ENCODE measurements around the gene CDH22. TPM values are rescaled to one million over a fixed set of nuclear protein-coding genes. Genes with fewer than 3 reads are reported as not detected.

CDH22 gene
- total RNA-seq, 1 donor from 2014 or later: not detected

DNA sequence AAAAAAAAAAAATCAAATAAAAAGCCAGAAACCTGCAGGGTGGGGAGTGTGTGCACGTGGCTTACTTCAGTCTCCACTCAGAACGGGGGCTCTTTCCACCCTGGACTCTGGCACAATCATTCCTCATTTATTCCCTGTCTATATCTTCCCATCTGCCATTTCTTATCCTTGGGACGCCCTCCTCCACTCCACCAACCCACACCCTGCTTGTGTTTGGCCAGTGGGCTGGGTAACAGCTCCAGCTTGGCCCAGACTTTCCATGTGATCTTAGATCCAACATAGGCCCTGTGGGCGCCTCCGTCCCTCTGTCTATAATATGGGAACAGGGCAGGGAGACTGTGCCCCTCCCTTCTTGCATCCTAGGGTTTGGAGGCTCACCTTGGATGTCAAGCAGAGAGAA is 122.1 kb downstream of the CDH22 start:
- H3K27me3 ChIP-seq: no peaks in the 10 kb centered on the region
- intact Hi-C loops (cut with DNase I): no loop called here
- no peak overlapping the region for H3K4me3 ChIP-seq
- no peak overlapping the region for H3K27ac ChIP-seq
- DNase-seq (ENCODE audit: low spot score in 2 of 2): no peak
- no peaks in the 10 kb centered on the region for H3K36me3 ChIP-seq
- TF ChIP-seq, protein P1, sequence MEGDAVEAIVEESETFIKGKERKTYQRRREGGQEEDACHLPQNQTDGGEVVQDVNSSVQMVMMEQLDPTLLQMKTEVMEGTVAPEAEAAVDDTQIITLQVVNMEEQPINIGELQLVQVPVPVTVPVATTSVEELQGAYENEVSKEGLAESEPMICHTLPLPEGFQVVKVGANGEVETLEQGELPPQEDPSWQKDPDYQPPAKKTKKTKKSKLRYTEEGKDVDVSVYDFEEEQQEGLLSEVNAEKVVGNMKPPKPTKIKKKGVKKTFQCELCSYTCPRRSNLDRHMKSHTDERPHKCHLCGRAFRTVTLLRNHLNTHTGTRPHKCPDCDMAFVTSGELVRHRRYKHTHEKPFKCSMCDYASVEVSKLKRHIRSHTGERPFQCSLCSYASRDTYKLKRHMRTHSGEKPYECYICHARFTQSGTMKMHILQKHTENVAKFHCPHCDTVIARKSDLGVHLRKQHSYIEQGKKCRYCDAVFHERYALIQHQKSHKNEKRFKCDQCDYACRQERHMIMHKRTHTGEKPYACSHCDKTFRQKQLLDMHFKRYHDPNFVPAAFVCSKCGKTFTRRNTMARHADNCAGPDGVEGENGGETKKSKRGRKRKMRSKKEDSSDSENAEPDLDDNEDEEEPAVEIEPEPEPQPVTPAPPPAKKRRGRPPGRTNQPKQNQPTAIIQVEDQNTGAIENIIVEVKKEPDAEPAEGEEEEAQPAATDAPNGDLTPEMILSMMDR (IDR thresholded peaks at IDR 0.05): no peak
- H3K4me1 ChIP-seq: no peaks in the 10 kb centered on the region
- H3K9me3 ChIP-seq: no peaks in the 10 kb centered on the region

DNA sequence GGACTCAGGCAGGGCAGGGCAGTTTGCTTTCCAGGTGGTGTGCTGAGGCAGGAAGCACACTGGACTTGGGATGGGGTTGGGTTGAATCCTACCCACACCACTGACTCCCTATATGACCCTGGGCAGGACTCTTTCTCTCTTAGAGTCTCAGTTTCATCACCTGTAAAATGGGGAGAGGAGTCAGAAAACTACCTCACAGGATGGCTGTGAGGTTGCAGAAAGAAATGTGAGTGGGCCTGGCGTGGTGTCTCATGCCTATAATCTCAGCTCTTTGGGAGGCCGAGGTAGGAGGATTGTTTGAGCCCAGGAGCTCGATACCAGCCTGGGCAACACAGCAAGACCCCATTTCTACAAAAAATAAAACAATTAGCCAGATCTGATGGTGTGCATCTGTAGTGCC is 122.9 kb downstream of the CDH22 start:
- Histone ChIP-seq H3K36me3 (no peaks in the 10 kb centered on the region), H3K4me1 (no peaks in the 10 kb centered on the region), H3K27ac (no peak overlapping the region), H3K9me3 (no peaks in the 10 kb centered on the region), H3K27me3 (no peaks in the 10 kb centered on the region), H3K4me3 (no peak overlapping the region)
- intact Hi-C loops (cut with DNase I): no loop called here
- TF ChIP-seq, protein P1 (IDR thresholded peaks at IDR 0.05): no peak
- DNase-seq (ENCODE audit: low spot score in 2 of 2): no peak

DNA sequence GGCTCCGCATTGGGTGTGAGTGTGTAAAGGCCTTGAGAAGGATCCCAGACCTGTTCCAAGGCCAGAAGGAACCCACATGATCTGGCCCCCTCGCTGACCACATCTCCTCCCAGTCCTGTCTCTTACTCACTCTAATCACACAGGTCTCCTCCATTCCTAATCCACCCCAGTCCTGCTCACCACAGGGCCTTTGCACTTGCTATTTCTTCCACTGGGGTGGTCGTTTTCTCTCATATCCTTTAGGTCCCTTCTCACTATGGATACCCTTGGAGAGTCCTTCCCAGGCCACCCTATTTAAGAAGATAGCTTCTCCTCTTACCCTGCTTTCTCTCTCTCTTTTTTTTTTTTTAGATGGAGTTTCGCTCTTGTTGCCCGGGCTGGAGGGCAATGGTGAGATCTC is 124.5 kb downstream of the CDH22 start:
- H3K36me3 ChIP-seq: no peaks in the 10 kb centered on the region
- H3K27me3 ChIP-seq: no peaks in the 10 kb centered on the region
- H3K9me3 ChIP-seq: no peaks in the 10 kb centered on the region
- TF ChIP-seq, protein P1 (IDR thresholded peaks at IDR 0.05): no peak
- H3K4me3 ChIP-seq: no peak overlapping the region
- H3K27ac ChIP-seq: no peak overlapping the region
- DNase-seq (ENCODE audit: low spot score in 2 of 2): no peak
- intact Hi-C loops (cut with DNase I): no loop called here
- H3K4me1 ChIP-seq: no peaks in the 10 kb centered on the region

DNA sequence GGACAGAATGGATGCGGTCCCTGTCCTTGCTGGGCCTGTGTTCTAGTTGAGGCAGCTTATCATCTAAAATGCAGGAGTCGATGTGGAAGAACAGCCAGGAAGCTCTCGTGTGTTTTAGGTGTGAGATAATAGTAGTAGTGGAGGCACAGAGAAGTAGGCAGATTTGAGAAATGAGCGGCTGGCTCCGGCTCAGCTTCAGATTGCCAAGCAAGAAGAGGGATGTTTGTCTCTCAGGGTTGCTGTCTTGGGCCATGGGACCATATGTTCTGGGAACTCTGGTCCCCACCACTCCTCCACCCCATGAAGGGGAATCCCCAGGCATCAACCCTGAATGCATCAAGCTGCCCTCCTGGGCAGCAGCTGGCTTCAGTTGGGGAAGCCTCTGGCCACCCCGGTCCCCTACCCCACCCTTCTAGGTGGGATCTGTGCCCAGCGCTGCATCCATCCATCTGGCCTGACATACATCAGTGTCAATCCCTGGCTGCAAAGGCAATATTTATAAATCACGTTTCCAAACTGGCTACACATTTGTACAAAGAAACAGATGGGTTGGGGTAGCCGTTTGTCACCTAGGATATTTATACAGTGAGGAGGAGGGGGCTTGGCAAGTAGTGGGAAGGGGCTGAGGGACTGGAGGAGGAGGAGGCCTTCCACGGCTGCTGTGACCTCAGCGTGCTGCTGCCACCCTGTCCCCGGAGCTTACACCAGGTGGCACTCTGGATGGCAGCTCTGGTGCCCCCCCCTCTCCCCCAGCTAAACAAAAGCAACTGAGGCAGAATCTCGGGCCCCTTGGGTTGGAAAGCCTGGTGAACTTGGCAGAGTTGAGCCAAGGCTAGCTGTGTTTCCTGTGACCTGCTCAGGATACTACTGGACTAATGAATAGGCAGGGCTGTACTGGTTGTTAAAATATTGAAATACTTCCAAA is 125.8 kb downstream of the CDH22 start:
- H3K36me3 ChIP-seq: no peaks in the 10 kb centered on the region
- no peak overlapping the region for H3K27ac ChIP-seq
- no peaks in the 10 kb centered on the region for H3K4me1 ChIP-seq
- intact Hi-C loops (cut with DNase I): no loop called here
- no peaks in the 10 kb centered on the region for H3K27me3 ChIP-seq
- no peak for DNase-seq (ENCODE audit: low spot score in 2 of 2)
- H3K4me3 ChIP-seq: no peak overlapping the region
- no peaks in the 10 kb centered on the region for H3K9me3 ChIP-seq
- TF ChIP-seq, protein P1 (IDR thresholded peaks at IDR 0.05): no peak

DNA sequence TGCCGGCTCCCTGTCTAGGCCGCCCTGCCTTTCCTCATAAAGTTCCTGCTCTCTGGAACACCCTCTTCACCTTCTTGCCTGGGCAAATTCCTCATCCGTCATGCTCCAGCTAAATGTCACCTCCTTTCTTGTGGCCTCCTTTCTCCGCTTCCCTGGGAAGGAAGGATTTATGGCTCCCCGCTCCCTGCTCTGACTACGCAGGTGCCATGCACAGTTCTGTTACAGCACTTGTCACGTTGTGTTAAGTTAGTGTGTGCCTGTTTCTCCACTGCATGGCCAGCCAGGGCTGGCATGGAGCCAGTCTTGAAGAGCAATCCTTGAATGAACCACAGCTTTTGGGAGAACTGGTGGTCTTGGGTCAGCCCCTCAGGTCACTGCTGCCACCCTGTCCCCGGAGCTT is 128.4 kb downstream of the CDH22 start:
- Histone ChIP-seq H3K27me3 (peaks cover 7% of the 10 kb centered on the region), H3K9me3 (no peaks in the 10 kb centered on the region), H3K36me3 (no peaks in the 10 kb centered on the region), H3K27ac (no peak overlapping the region), H3K4me3 (no peak overlapping the region), H3K4me1 (no peaks in the 10 kb centered on the region)
- DNase-seq (ENCODE audit: low spot score in 2 of 2): no peak
- TF ChIP-seq, protein P1 (IDR thresholded peaks at IDR 0.05): no peak
- intact Hi-C loops (cut with DNase I): no loop called here

All from ascending aorta (tissue), 2 donors.